Panc1 (cell line): ENCODE measurements around the gene FAM53A. TPM values are rescaled to one million over a fixed set of nuclear protein-coding genes. Genes with fewer than 3 reads are reported as not detected.
"Not testable (repeated sequence)": the region's sequence is repeated elsewhere in the genome, so short reads cannot be mapped to it uniquely, and the experiment has no call there.

Experiments
- ATAC-seq: fragments of 200-7000 bp; cut with Tn5 transposase; 2 replicates; pipeline ENCODE4 v1.9.1; 2020; ENCODE audit warnings: mild to moderate bottlenecking, moderate library complexity
- BruUV-seq: library from RNA; stranded (reverse); fragments of 400-500 nt; replicated peaks from 2 replicates; lab custom pipeline; 2021; lab: Mats Ljungman, UMichigan
- CTCF ChIA-PET: fragments of 300-600 bp; sonication (Branson Sonifier 250); formaldehyde crosslinking; loops from one replicate; lab custom pipeline; 2022; ENCODE audit warnings: antibody characterized with exemption; lab: Charles Lee
- POLR2A ChIA-PET: fragments of 300-600 bp; sonication (Branson Sonifier 250); formaldehyde crosslinking; loops from one replicate; lab custom pipeline; 2022; ENCODE audit warnings: antibody characterized with exemption; lab: Charles Lee
- DNase-seq: peaks from one replicate; pipeline ENCODE4 v3.0.0-alpha.2; 2010; ENCODE audit warnings: low read depth, low spot score
- H3K27ac ChIP-seq: 2 replicates; pipeline ENCODE4 v1.5.1; 2011; ENCODE audit warnings: mild to moderate bottlenecking, low read length, inconsistent platforms
- H3K27me3 ChIP-seq: fragments of 200-500 bp; sonication (Bioruptor generic); 2 replicates; pipeline ENCODE4 v1.6.0; 2014; ENCODE audit warnings: low read length, inconsistent platforms; ENCODE audit not compliant: control insufficient read depth, insufficient read depth
- H3K36me3 ChIP-seq: fragments of 200-500 bp; sonication (Bioruptor generic); 2 replicates; pipeline ENCODE4 v1.5.1; 2014; ENCODE audit warnings: inconsistent platforms, mild to moderate bottlenecking, low read length, moderate library complexity; ENCODE audit not compliant: control insufficient read depth, insufficient read depth
- H3K4me1 ChIP-seq: 2 replicates; pipeline ENCODE4 v1.5.1; 2011; ENCODE audit warnings: inconsistent platforms, mild to moderate bottlenecking, low read length, moderate library complexity; ENCODE audit not compliant: control insufficient read depth, insufficient read depth
- H3K4me3 ChIP-seq, 2 experiments: 2 replicates each; pipeline ENCODE4 v1.5.1; 2011 to 2012; ENCODE audit warnings: low read depth in 2 of 2, low read length in 2 of 2, mild to moderate bottlenecking in 2 of 2, inconsistent platforms in 1 of 2, moderate library complexity in 1 of 2
- H3K9me3 ChIP-seq: fragments of 200-500 bp; sonication (Bioruptor generic); 2 replicates; pipeline ENCODE4 v1.5.1; 2014; ENCODE audit warnings: low read depth, mild to moderate bottlenecking, inconsistent platforms, low read length, moderate library complexity; ENCODE audit not compliant: control insufficient read depth, insufficient read depth
- CTCF ChIP-seq: fragments of 450-650 bp; IDR thresholded peaks from 2 replicates; pipeline ENCODE4 v1.5.1; 2017; ENCODE audit warnings: mild to moderate bottlenecking
- POLR2AphosphoS5 ChIP-seq: IDR thresholded peaks from 2 replicates; pipeline ENCODE4 v1.6.1; 2012; ENCODE audit warnings: mild to moderate bottlenecking, low read depth, low read length, moderate library complexity
- REST ChIP-seq, 2 experiments: IDR thresholded peaks; 2 replicates each; pipeline ENCODE4 v1.6.1; 2011 to 2012; ENCODE audit warnings: low read depth in 2 of 2, control low read depth in 1 of 2, low read length in 1 of 2, mild to moderate bottlenecking in 1 of 2, moderate library complexity in 1 of 2; ENCODE audit not compliant: insufficient read depth in 1 of 2
- SIN3A ChIP-seq: IDR thresholded peaks from 2 replicates; pipeline ENCODE4 v1.6.1; 2012; ENCODE audit warnings: low read depth, mild to moderate bottlenecking, low read length, moderate library complexity, borderline replicate concordance; ENCODE audit not compliant: insufficient read depth
- TCF7L2 ChIP-seq: IDR thresholded peaks from 2 replicates; pipeline ENCODE4 v1.6.1; 2011; ENCODE audit warnings: mild to moderate bottlenecking, low read depth, low read length, inconsistent platforms
- in situ Hi-C: cut with HindIII; loops from 2 replicates; pipeline ENCODE4 v1.10.0; 2016; ENCODE audit warnings: low sequenced_read_pairs, low pct_unique_long_range_greater_than_20kb
- intact Hi-C: fragments of 100-400 bp; cut with micrococcal nuclease; formaldehyde crosslinking; loops from one replicate; pipeline ENCODE4 v1.10.0; 2022; ENCODE audit not compliant: unreplicated experiment
- total RNA-seq: library from RNA; stranded (reverse); gene quantifications from one replicate; pipeline ENCODE4 v1.2.1, GENCODE V29; 2021; ENCODE audit not compliant: unreplicated experiment

Gene FAM53A
- total RNA-seq, 1 experiment from 2014 or later = 7.0 TPM

GRCh38 chr4:1705732-1706131 lies 21.6 kb upstream of the FAM53A start:
- Histone ChIP-seq H3K36me3 (peaks cover 12% of the 10 kb centered on the region), H3K4me1 (peaks cover 23% of the 10 kb centered on the region), H3K27ac (no peak overlapping the region), H3K9me3 (no peaks in the 10 kb centered on the region), H3K4me3 (no peak overlapping the region), H3K27me3 (no peaks in the 10 kb centered on the region)
- intact Hi-C loops = no loop called here
- no peak for ATAC-seq
- TF ChIP-seq REST (IDR thresholded peaks at IDR 0.05; ENCODE audit: insufficient read depth in 1 of 2, low read depth in 2 of 2, low read length in 1 of 2) (no peak), TCF7L2 (no peak)
- CTCF ChIA-PET = no interaction called here
- in situ Hi-C loops = no loop called here
- DNase-seq = no peak
- BruUV-seq = no TSS peak
- POLR2A ChIA-PET = interaction anchor here (0.6 kb wide), 1 partner anchor 43 kb away, joined by 8 read pairs; no protein-coding TSS in a partner anchor

GRCh38 chr4:1703867-1704266 lies 19.8 kb upstream of the FAM53A start:
- DNase-seq (no peak), ATAC-seq (no peak)
- intact Hi-C loops = no loop called here
- H3K4me3 ChIP-seq = no peak overlapping the region
- H3K9me3 ChIP-seq = no peaks in the 10 kb centered on the region
- H3K27me3 ChIP-seq = no peaks in the 10 kb centered on the region
- H3K27ac ChIP-seq = no peak overlapping the region
- BruUV-seq = no TSS peak
- ChIA-PET CTCF (no interaction called here), POLR2A (no interaction called here)
- peaks cover 23% of the 10 kb centered on the region for H3K36me3 ChIP-seq
- peaks cover 12% of the 10 kb centered on the region for H3K4me1 ChIP-seq
- no peak for TF ChIP-seq SIN3A
- no peak for TF ChIP-seq TCF7L2
- TF ChIP-seq POLR2AphosphoS5 = no peak
- no peak for TF ChIP-seq REST (IDR thresholded peaks at IDR 0.05; ENCODE audit: insufficient read depth in 1 of 2, low read depth in 2 of 2, low read length in 1 of 2)
- no peak for TF ChIP-seq CTCF
- in situ Hi-C loops = no loop called here

- POLR2A ChIA-PET, ATAC-seq, CTCF ChIA-PET, intact Hi-C loops, in situ Hi-C loops, H3K4me3 ChIP-seq, H3K9me3 ChIP-seq, H3K4me1 ChIP-seq, DNase-seq, H3K27ac ChIP-seq, H3K27me3 ChIP-seq, BruUV-seq: not testable (repeated sequence)
- peaks cover 19% of the 10 kb centered on the region for H3K36me3 ChIP-seq
These were observed 17.6 kb upstream of the FAM53A start for GRCh38 chr4:1701671-1702070.
